IMR-90 (cell line): ENCODE measurements around the gene NRM. TPM values are rescaled to one million over a fixed set of nuclear protein-coding genes. Genes with fewer than 3 reads are reported as not detected.

Source experiments
- NFE2L2 ChIP-seq: fragments of 150-350 bp; IDR thresholded peaks from 2 replicates; pipeline ENCODE4 v1.6.1; 2016; ENCODE audit warnings: low read depth, mild to moderate bottlenecking, low read length
- POLR2A ChIP-seq: IDR thresholded peaks from 2 replicates; pipeline ENCODE4 v1.6.1; 2012; ENCODE audit warnings: mild to moderate bottlenecking, low read depth, low read length
- RCOR1 ChIP-seq: IDR thresholded peaks from 2 replicates; pipeline ENCODE4 v1.6.1; 2012; ENCODE audit warnings: mild to moderate bottlenecking, low read length, improper control_type of control experiment; ENCODE audit not compliant: insufficient replicate concordance
- polyA plus RNA-seq, 3 experiments: library from polyadenylated mRNA; depleted of rRNA; stranded (reverse); fragments of >200 nt; gene quantifications; 2 replicates each; pipeline ENCODE4 v1.2.3, GENCODE V29; 2012; ENCODE audit warnings: low replicate concordance in 1 of 3
- total RNA-seq: library from RNA; depleted of rRNA; stranded (reverse); fragments of >200 nt; gene quantifications from 2 replicates; pipeline ENCODE4 v1.2.3, GENCODE V29; 2012
- TF ChIP-seq, protein P1 (sequence below): fragments of 150-350 bp; IDR thresholded peaks from 2 replicates; pipeline ENCODE4 v1.6.1; 2016; ENCODE audit warnings: low read depth, mild to moderate bottlenecking, low read length, moderate library complexity, borderline replicate concordance

The NRM gene
- total and polyA plus RNA-seq, 2 of the 4 experiments (the other 2 are of a cell fraction) = 2.2 to 27.0 TPM

DNA sequence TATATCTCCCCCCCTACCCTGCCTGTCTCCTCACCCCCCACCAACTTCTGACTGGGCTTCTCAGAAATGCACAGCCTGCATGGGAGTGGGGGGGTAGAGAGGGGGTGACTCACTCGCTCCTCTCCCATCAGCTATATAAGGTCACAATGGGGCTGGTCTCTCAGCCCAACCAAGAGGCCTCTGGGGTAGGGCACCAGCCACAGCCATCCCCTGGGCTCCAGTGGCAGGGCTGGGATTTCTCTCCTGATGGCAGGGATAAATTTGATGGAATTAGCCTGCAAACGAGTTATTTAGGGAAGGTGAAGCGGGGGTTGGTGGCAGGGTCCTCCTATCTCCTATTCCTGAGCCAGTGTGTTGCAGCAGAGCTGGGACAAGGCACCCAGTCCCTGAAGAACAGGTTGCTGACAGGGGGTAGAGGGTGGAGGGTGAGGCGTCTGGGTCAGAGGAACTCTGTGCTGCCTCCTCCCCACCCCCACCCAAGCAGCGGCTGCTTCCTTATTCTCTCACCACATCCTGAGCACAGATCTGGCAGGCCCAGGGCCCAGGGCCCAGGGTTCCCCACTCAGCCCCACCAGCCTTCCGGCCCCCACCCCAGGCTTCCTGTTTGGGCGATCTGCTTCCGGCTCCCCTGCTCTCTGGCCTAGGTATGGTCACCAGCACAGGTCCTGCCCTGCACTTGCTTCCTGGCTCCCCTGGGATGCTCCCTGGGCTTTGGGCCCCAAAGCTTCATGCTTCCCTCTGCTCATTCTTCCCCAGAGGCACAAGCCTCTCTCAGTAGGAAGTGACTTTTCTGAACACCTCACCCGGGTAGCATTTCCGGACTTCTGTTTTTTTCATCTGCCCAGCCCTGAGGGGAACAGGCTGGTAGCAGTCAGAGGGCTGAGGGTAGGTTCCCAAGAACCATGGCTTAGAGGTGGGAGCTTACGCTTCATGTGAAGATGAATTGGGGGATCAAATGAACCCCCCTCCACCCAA, 8.4 kb downstream of the NRM start (continued):
- TF ChIP-seq, protein P1, sequence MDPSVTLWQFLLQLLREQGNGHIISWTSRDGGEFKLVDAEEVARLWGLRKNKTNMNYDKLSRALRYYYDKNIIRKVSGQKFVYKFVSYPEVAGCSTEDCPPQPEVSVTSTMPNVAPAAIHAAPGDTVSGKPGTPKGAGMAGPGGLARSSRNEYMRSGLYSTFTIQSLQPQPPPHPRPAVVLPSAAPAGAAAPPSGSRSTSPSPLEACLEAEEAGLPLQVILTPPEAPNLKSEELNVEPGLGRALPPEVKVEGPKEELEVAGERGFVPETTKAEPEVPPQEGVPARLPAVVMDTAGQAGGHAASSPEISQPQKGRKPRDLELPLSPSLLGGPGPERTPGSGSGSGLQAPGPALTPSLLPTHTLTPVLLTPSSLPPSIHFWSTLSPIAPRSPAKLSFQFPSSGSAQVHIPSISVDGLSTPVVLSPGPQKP = no peak
- TF ChIP-seq RCOR1 (no peak), NFE2L2 (peak; percentile 31; the same call in 1 of the 2 replicates), POLR2A (peak; percentile 97)
